Esophagus muscularis mucosa (tissue), 4 donors: ENCODE results near the gene HCRTR2. TPM values are rescaled to one million over a fixed set of nuclear protein-coding genes. Genes with fewer than 3 reads are reported as not detected.

ENCODE experiments used
- DNase-seq: peaks from one replicate; pipeline ENCODE4 v3.0.0-alpha.2; 2017; ENCODE audit errors: extremely low spot score
- H3K27ac ChIP-seq, 4 donors: fragments of 200-600 bp; sonication (generic); replicated peaks in 1 of 4; 1 replicate in 3 of 4; 2 replicates in 1 of 4; pipeline ENCODE4 v1.5.1; 2016 to 2019; ENCODE audit warnings: mild to moderate bottlenecking in 1 of 4
- H3K27me3 ChIP-seq, 4 donors: fragments of 200-600 bp; sonication (generic); one replicate each; pipeline versions ENCODE4 v1.5.1 to v1.6.0; 2016 to 2019
- H3K36me3 ChIP-seq, 4 donors: fragments of 200-600 bp; sonication (generic); one replicate each; pipeline ENCODE4 v1.5.1; 2016 to 2019
- H3K4me1 ChIP-seq, 4 donors: fragments of 200-600 bp; sonication (generic); one replicate each; pipeline ENCODE4 v1.5.1; 2016 to 2019
- H3K4me3 ChIP-seq, 4 donors: fragments of 200-600 bp; sonication (generic); 1 replicate in 2 of 4; 2 replicates in 2 of 4; pipeline ENCODE4 v1.5.1; 2016 to 2019; ENCODE audit warnings: mild to moderate bottlenecking in 4 of 4, moderate library complexity in 1 of 4
- H3K9me3 ChIP-seq, 4 donors: fragments of 200-600 bp; sonication (generic); 1 replicate in 3 of 4; 2 replicates in 1 of 4; pipeline ENCODE4 v1.5.1; 2016 to 2019
- CTCF ChIP-seq, 3 experiments: fragments of 200-600 bp in 2 of 3; fragments of 450-650 bp in 1 of 3; sonication (generic) in 2 of 3; IDR thresholded peaks; one replicate each; pipeline ENCODE4 v1.5.1; 2017 to 2019; ENCODE audit warnings: antibody characterized with exemption in 3 of 3, mild to moderate bottlenecking in 2 of 3, moderate library complexity in 1 of 3
- EP300 ChIP-seq: sonication (generic); formaldehyde crosslinking; IDR thresholded peaks from one replicate; pipeline ENCODE4 v1.6.1; 2017; ENCODE audit warnings: antibody characterized with exemption
- POLR2A ChIP-seq: fragments of 450-650 bp; IDR thresholded peaks from one replicate; pipeline ENCODE4 v1.6.1; 2017; ENCODE audit warnings: antibody characterized with exemption, moderate library complexity, mild to moderate bottlenecking, low read depth
- POLR2AphosphoS5 ChIP-seq, 2 donors: sonication (generic); formaldehyde crosslinking; IDR thresholded peaks; one replicate each; pipeline ENCODE4 v1.6.1; 2017; ENCODE audit warnings: antibody characterized with exemption in 2 of 2
- WGBS: methylation state at CpG from one replicate; pipeline ENCODE4 v1.1.5; 2018; 5-methylcytosine and 5-hydroxymethylcytosine counted together
- intact Hi-C: fragments of 100-400 bp; cut with DNase I; formaldehyde crosslinking; loops from one replicate; pipeline ENCODE4 v1.15.1; 2023
- total RNA-seq, 4 donors: library from RNA; depleted of rRNA; stranded (reverse); fragments of >200 nt; gene quantifications; one replicate each; pipeline versions ENCODE4 v1.1.0 to v1.2.1, GENCODE V29; 2016

HCRTR2 gene
- not detected for total RNA-seq

DNA sequence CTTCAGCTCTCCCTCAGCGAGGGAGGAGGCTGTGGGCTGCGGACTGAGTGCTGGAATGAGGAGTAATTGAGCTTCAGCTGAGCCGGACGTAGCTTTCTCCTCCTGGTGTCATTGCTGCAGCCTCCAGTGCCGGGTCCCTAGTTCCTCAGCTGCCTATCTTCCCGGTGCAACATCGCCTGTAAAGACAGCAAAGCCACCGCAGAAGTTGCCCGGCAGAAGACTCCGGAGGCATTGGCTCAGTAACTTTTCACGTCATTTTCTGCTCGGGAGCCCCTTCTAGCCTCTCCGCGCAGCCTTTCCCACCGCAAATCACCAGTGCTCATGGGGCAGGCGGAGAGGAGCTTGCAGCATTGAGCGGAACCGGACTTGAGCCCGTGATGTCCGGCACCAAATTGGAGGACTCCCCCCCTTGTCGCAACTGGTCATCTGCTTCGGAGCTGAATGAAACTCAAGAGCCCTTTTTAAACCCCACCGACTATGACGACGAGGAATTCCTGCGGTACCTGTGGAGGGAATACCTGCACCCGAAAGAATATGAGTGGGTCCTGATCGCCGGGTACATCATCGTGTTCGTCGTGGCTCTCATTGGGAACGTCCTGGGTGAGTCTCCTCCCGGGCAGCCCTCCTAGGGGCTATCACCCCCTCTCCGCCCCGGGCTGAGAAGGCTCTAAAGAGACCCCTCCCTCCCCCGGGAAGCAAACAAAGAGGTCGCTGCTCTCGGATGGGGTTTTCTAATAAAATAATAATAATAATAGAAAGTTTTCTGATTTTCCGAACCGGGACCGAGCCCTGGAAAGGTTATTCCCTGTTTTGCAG lies at the start of gene HCRTR2:
Gene HCRTR2 (plus strand): TSS at position 305 of the 816 bp plus-strand sequence. CDS start 73 bp downstream, at position 378.
- H3K4me3 ChIP-seq = peak within 1 kb of the TSS; percentile 6 to 34 (median 28)
- intact Hi-C loops = no loop called here
- H3K27ac ChIP-seq = no peak within 1 kb of the TSS
- DNase-seq = no peak
- H3K4me1 ChIP-seq = peaks cover 3 to 14% (median 14%) of the 10 kb centered on the region in 4 donors
- 7% methylated on average over 35 of the region's 42 CpGs for whole genome bisulfite sequencing
- H3K27me3 ChIP-seq = peaks cover 0 to 37% (median 10%) of the 10 kb centered on the region in 4 donors
- H3K36me3 ChIP-seq = no peaks in the 10 kb centered on the region
- H3K9me3 ChIP-seq = no peaks in the 10 kb centered on the region
- no peak for TF ChIP-seq CTCF (IDR thresholded peaks at IDR 0.05)
- no peak for TF ChIP-seq POLR2AphosphoS5 (IDR thresholded peaks at IDR 0.05)
- no peak for TF ChIP-seq EP300
- TF ChIP-seq POLR2A = no peak

DNA sequence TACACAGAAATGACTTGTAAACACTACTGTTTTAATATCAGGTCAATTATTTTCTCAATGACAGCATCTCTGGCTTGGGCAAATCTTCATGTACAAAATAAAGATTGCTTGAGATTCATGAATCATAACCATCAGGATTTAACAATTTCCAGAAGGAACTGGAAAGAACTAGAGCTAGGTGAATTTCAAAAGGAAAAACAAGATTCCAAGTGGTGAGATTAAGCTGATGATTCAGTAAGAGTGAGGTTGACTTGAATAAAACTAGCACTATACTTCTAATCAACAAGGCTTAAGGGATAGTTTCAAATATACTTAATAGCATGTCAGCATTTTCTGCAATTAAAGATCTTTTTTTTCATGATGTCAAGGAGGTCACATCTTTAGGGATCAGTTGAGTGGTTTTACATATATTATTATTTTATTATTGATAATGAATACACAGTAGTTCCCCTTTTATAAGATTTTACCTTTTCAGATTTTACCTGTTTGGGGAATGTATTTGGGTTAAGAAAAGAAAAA lies 43.5 kb upstream of the HCRTR2 start:
- no peak for DNase-seq
- Histone ChIP-seq H3K4me1 (no peaks in the 10 kb centered on the region), H3K27ac (no peak overlapping the region), H3K36me3 (no peaks in the 10 kb centered on the region), H3K9me3 (peaks cover 0 to 8% (median 2%) of the 10 kb centered on the region in 4 donors), H3K4me3 (no peak overlapping the region), H3K27me3 (no peaks in the 10 kb centered on the region)
- TF ChIP-seq POLR2AphosphoS5 (IDR thresholded peaks at IDR 0.05) = no peak
- TF ChIP-seq EP300 = no peak
- no peak for TF ChIP-seq POLR2A
- no peak for TF ChIP-seq CTCF (IDR thresholded peaks at IDR 0.05)
- intact Hi-C loops = no loop called here

GRCh38 chr6:55131616-55132015 lies 42.7 kb upstream of the HCRTR2 start:
- no peak for DNase-seq
- WGBS = 88% methylated on average over 1 of the region's 1 CpG
- Histone ChIP-seq H3K27ac (no peak overlapping the region), H3K4me1 (no peaks in the 10 kb centered on the region), H3K36me3 (no peaks in the 10 kb centered on the region), H3K9me3 (peaks cover 0 to 2% (median 0%) of the 10 kb centered on the region in 4 donors), H3K4me3 (no peak overlapping the region), H3K27me3 (no peaks in the 10 kb centered on the region)
- intact Hi-C loops = no loop called here
- TF ChIP-seq EP300 = no peak
- TF ChIP-seq CTCF (IDR thresholded peaks at IDR 0.05) = no peak
- TF ChIP-seq POLR2A = no peak
- no peak for TF ChIP-seq POLR2AphosphoS5 (IDR thresholded peaks at IDR 0.05)

- DNase-seq = no peak
- intact Hi-C loops = no loop called here
- no peaks in the 10 kb centered on the region for H3K9me3 ChIP-seq
- H3K4me1 ChIP-seq = no peaks in the 10 kb centered on the region
- TF ChIP-seq POLR2A = no peak
- TF ChIP-seq POLR2AphosphoS5 (IDR thresholded peaks at IDR 0.05) = no peak
- TF ChIP-seq CTCF (IDR thresholded peaks at IDR 0.05) = no peak
- TF ChIP-seq EP300 = no peak
- no peaks in the 10 kb centered on the region for H3K27me3 ChIP-seq
- H3K36me3 ChIP-seq = no peaks in the 10 kb centered on the region
- H3K4me3 ChIP-seq = no peak overlapping the region
- H3K27ac ChIP-seq = no peak overlapping the region
Observed at GRCh38 chr6:55136916-55137315, 37.4 kb upstream of the HCRTR2 start.
